Stimulated activated CD8-positive, alpha-beta memory T cell treated with anti-CD3 and anti-CD28 coated beads, Interleukin-2, amount 100 ng/mL, for 1 hour (primary cell): ENCODE results near the gene NLGN2.
A peak's percentile ranks its signal among the peaks of the same experiment; 100 is the strongest.

Experiments used
- DNase-seq, 2 donors: peaks; one replicate each; pipeline ENCODE4 v3.0.0-alpha.2; 2020; ENCODE audit warnings: low read depth in 2 of 2

Gene NLGN2

GRCh38 chr17:7436556-7437368 lies 29.1 kb downstream of the NLGN2 start:
- DNase-seq, result peak; percentile 58 to 68

DNA sequence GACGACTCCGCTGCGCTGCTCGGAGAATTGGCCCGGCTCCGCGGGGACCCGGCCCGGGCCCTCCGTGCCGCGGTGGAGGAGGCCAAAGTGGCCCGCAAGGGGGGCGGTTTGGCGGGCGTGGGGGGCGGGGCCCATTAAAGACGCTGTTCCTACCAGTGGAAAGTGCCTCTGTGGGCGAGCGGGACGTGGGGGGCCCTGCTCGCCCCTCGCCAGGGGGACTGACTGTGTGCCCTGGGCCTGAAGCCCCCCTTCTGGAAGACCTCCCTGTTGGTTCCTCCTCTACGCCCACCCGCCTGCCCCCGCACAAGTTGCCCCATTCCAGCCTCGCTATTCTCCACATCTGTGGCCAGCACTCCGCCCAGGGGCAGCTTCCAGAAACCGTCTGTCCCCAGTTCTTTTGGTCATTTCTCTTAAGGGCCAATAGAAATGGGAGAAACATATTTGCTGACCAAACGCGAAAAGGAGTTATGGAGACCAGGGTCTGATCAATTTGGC lies 29.8 kb downstream of the NLGN2 start:
- no peak for DNase-seq

DNA sequence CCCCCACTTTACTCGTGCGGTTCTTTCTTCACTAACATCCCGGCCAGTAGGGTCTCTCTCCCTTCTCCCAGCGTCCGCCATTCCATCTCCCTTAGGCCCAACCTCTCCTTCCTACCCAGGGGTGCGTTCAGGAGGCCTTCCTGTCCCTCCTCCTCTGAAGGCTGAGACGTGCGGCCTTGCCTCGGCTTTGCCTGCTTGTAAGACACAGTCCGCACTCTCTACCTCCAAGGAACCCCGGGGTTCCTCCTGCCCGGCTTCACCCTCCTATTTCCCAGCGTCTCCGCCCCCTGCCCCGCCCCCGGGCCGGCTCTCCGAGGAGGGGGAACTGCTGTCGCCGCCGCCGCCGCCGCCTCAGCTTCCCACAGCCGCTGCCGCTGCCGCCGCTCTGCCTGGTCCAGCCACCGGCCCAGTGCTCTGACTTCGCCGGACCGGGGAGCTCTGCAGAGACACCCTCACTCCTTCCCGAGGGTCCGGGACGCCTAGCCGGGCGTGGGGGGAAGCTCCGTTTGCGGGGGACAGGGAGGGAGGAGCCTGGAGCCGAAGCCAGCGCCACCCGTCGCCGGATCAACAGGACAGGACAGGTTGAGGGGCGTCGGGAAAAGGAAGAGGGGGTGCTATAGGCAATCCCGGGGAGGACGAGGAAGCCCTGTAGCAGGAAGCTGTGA lies 30.4 kb downstream of the NLGN2 start:
- peak in 1 of 2 donors; percentile 24 for DNase-seq

DNA sequence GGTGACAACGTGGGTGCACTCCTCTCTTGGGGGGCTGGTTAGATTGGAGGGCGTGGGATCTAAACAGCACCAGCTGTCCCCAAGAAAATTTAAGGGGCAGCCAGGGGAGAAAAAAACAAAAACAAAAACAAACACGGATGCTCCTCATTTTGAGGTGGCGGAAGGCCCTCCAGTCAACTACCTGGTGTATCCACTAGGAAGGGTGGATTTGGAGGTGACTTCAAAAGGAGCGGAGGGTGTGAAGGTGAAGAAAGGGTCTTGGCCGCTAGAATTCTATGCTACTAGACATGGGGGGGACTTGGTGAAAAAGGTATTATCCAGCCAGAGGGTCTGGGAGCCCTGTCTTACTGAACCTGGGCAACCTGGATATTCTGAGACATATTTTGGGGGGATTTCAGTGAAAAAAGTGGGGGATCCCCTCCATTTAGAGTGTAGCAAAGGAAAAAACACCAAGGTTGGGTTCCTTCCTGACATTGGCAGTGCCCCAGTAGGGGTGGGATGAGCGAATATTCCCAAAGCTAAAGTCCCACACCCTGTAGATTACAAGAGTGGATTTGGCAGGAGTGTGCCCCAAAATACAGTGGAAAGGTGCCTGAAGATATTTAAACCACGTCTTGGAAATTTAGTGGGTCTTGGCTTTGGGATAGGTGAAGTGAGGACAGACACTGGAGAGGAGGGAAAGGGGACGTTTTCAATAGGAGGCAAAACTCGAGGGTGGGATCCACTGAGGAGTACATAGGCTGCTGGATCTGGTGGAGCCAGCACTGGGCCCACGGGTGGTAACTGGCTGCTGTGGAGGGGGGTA lies 31.2 kb downstream of the NLGN2 start:
- DNase-seq, result no peak

GRCh38 chr17:7439462-7440112 lies 31.9 kb downstream of the NLGN2 start, which contains the start of gene FGF11:
TSS of gene FGF11 (plus strand) at chr17:7439512. CDS start at chr17:7439621, 109 bp downstream.
- DNase-seq, result no peak

GRCh38 chr17:7440113-7440833 lies 32.6 kb downstream of the NLGN2 start:
- no peak for DNase-seq

- DNase-seq, result no peak
Measured at GRCh38 chr17:7440834-7441195, 33.2 kb downstream of the NLGN2 start.

DNA sequence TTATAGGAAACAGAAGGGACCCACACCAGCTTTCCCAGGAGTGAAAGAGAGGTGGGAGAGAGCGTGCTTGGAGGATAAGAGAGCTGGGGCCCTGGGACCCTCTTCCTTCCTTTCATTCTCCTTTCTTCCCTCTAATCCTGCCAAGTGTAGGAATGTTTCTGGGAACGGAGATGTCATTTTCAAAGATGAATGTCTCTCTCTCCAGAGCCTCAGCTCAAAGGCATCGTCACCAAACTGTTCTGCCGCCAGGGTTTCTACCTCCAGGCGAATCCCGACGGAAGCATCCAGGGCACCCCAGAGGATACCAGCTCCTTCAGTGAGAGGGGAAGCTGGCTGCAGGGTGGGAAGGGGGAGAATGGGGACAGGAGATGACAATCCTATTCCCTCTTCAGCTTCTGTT lies 33.6 kb downstream of the NLGN2 start:
- DNase-seq, result no peak

- DNase-seq, result no peak
Measured at GRCh38 chr17:7442142-7442541, 34.5 kb downstream of the NLGN2 start.

DNA sequence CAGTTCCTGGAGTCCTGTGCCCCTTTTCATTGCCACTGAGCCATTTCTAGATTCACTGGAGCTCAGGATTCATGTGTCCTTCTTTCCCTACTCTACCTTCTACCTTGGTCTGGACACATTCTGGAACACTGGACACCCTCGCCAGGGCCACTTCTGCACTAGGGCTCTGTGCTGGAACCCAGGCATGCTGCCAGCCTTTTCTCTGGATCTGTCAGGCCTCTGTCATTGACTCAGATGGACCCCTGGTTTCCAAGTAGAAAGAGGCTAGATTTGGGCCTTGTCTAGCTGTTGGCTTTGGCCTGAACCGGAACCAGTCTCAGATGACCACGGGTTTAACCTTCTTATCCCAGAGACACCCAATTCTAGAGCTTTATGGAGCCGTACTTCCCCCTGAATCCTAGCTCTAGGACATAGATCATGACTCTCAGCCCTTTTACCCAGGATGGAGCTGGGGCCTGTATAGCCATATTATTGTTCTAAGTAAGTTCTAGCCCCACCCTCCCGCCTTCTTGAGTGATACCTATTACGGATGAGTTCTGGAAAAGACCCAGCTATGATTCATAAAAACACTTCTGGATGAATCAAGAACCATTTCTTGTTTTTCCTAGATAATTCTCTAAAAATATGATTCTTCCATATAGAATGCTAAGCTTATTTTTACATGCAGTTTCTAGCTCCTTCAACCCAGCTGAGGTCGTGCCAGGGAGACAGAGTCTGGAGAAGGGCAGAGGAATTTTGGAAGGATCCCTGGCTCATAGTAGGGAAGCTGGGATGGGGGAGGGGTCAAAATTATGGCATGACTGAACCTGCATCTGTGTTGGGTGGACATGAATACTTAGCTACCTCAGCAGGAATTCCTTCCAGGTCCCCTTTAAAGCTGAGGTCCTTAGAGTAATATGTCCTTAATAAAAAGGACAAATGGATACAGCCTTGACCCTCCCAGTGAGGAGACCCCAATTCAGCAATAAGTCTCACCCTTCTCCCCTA lies 36.1 kb downstream of the NLGN2 start:
- DNase-seq, result no peak

DNA sequence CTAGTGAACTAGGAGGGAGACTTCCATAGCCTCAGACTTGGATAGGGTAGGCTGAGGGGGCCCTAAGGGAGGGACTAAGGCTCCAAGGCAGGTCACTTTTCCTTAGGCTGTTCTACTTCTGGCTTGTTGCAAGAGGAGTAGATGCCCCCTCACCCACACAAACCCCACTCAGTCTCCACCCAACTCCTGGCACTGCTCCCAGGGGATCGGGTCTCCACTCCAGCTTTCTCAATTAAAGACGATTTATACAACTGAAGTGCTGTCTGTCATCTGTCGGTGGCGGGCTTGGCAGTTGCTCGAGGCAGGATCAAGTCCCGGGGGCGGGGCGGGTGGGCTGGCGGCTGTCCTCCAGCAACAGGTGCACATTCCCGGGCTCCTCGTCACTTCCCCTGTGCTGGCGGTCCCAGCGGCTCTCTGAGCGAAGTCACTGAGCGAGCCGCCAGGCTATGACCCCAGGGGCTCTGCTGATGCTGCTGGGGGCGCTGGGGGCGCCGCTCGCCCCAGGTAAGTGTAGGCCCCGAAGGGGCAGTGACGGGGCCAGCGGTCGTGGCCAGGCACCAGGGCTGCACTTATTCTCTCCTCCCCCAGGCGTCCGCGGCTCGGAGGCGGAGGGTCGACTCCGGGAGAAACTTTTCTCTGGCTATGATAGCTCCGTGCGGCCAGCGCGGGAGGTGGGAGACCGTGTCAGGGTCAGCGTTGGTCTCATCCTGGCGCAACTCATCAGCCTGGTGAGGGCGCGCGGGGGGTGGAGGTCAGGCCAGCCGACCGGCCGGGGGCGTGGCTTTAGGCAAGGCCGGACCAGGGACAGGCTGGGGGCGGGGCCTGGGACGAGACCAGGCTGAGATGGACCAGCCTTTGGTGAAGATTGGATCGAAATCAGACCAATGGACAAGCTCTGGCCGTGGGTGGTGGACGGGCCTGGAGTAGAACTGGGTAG lies 37.3 kb downstream of the NLGN2 start, which contains the start of gene CHRNB1:
Gene CHRNB1 (plus strand): TSS at position 380 of the 937 bp plus-strand sequence. CDS start 67 bp downstream, at position 447.
- DNase-seq, result no peak

DNA sequence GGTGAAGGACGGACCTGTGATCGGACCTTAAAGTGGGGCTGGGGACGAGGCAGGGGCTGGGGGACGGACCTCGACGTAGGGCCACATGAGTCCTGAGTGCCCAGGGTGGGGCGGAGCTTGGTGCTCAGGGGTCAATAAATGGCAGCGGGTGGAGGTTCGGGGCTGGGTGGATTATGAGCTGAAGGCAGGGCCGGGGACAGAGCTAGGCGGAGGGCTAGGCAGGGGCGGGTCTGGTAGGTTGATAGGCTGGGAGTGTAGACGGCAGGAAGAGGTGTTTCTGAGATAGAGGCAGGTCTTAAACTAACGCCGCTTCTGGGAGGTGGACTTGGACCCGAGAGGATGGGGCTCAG lies 37.9 kb downstream of the NLGN2 start:
- no peak for DNase-seq

DNA sequence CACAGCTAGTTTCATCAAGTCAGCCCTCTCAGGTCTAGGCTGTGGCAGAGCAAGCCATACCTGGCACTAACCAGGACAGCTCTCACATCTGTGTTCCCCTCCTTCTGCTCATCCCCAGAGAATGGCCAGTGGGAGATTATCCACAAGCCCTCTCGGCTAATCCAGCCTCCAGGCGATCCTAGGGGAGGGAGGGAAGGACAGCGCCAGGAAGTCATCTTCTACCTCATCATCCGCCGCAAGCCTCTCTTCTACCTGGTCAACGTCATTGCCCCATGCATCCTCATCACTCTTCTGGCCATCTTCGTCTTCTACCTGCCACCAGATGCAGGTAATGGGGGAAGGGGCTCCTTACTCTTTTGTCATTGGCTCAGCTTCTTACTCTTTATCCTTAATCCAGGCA lies 40.8 kb downstream of the NLGN2 start:
- DNase-seq, result no peak

GRCh38 chr17:7459961-7460545 lies 52.4 kb downstream of the NLGN2 start:
- no peak for DNase-seq

DNA sequence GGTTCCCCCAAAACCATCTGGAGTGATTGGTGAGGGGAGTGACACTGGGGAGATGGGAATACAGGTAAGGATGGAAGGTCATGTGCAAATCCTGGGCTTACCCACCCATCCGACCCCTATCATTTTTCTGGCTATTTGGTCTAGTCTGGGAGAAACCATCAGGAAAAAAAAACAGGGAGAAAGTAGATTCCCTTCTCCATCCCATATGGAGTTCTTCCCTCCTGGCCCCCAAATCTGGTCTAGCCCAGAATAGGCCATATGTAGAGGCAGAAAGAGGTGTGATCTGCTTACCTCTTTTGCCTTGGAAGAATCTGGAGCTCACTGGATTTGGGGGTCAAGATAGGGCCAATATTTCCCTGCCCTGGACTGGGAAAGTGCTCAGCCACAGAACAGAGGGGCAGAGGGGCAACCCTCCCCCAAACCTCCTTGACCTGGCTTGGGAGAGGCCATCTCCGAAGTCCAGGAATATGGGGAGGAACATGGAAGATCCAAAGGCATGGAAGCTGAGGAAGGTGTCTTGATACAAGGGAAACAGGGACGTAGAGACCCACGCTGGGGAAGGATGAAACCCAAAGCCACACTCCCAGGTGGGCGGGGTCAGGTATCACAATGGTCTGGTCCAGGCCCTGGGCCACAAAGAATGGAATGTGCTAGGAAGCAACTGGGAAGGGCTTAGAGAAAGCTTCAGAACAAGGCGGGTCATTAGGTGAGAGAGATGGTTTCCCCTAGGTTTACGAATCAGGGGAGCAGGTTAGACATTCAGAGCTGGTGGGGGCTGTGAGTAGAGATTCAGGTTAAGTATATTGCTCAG lies 53.4 kb downstream of the NLGN2 start:
- DNase-seq, result no peak

DNA sequence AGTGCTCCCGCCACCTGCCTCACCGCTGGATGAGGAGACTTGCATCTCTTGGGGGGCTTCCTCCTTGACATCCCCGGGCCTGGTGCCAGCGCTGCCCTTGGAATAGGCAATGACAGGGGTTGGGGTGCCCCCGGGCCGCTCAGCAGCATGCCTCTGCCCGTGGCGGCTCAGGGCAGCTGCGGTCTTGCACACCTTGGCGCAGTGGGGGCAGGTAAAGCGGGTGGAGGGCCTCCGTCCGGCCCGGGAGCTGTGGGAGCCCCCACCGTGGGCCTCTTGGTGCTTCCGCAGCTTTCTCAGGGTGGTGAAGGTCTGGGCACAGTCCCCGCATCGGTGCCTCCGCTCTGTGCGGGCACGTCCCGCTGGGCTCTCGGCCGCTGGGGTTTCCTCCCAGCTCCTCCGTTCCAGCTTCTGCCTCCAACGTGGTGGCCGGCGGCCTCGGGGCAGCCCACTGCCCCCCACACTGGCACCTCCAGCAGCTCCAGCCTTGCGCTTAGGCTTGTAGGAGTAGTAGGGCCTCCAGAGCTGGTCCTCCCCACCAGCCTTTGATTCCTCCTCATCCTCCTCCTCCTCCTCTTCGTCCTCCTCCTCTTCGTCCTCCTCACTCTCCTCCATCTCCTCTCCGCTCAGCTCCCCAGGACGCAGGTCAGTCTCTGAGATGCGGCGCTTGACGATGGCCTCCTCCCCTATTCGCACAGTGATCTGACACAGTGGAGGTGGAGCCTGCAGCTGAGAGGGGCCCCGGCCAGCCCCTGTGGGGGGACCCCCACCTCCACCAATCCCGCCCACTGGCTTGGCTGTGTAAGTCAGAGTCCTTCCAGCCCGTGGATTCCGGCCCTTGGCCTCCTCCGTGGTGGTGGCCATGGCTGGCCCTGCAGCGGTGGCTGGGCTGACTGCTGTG lies 55.1 kb downstream of the NLGN2 start:
- DNase-seq, result no peak
